ENCODE results near the gene DAP.
A peak's percentile ranks its signal among the peaks of the same experiment; 100 is the strongest.

Gene DAP

GRCh38 chr5:10752451-10752850 lies 8.6 kb downstream of the DAP start:
- no peak for DNase-seq (ENCODE audit: insufficient read length, low spot score)
- FAIRE-seq: no peak
- TF ChIP-seq POLR2A (IDR thresholded peaks at IDR 0.05; ENCODE audit: low read depth, low read length) (no peak), TAF1 (IDR thresholded peaks at IDR 0.05; ENCODE audit: low read depth, low read length) (no peak), PAX5 (IDR thresholded peaks at IDR 0.05; ENCODE audit: insufficient read depth, low read length, severe bottlenecking) (no peak)

- no peak for FAIRE-seq
- no peak for TF ChIP-seq POLR2AphosphoS5 (IDR thresholded peaks at IDR 0.05; ENCODE audit: low read depth, low read length)
- no peak for TF ChIP-seq SPI1 (IDR thresholded peaks at IDR 0.05; ENCODE audit: low read depth, low read length)
- TF ChIP-seq POLR2A (IDR thresholded peaks at IDR 0.05; ENCODE audit: low read depth, low read length): no peak
- no peak for TF ChIP-seq TAF1 (IDR thresholded peaks at IDR 0.05; ENCODE audit: low read depth, low read length)
- TF ChIP-seq PAX5 (IDR thresholded peaks at IDR 0.05; ENCODE audit: insufficient read depth, low read length, severe bottlenecking): no peak
- no peak for TF ChIP-seq POU2F2 (IDR thresholded peaks at IDR 0.05; ENCODE audit: low read depth, low read length)
- DNase-seq (ENCODE audit: insufficient read length, low spot score): no peak
Measured at GRCh38 chr5:10750909-10751308, 10.1 kb downstream of the DAP start.

- DNase-seq (ENCODE audit: insufficient read length, low spot score): no peak
- FAIRE-seq: no peak
- no peak for TF ChIP-seq TAF1 (IDR thresholded peaks at IDR 0.05; ENCODE audit: low read depth, low read length)
- no peak for TF ChIP-seq SPI1 (IDR thresholded peaks at IDR 0.05; ENCODE audit: low read depth, low read length)
- TF ChIP-seq POLR2A (IDR thresholded peaks at IDR 0.05; ENCODE audit: low read depth, low read length): no peak
- TF ChIP-seq POLR2AphosphoS5 (IDR thresholded peaks at IDR 0.05; ENCODE audit: low read depth, low read length): no peak
- TF ChIP-seq POU2F2 (IDR thresholded peaks at IDR 0.05; ENCODE audit: low read depth, low read length): no peak
- TF ChIP-seq PAX5 (IDR thresholded peaks at IDR 0.05; ENCODE audit: insufficient read depth, low read length, severe bottlenecking): no peak
Measured at GRCh38 chr5:10747678-10748622, 13.1 kb downstream of the DAP start.

GRCh38 chr5:10746711-10747110 lies 14.3 kb downstream of the DAP start:
- peak; percentile 5 for FAIRE-seq

GRCh38 chr5:10745133-10745532 lies 15.9 kb downstream of the DAP start:
- TF ChIP-seq POLR2AphosphoS5 (IDR thresholded peaks at IDR 0.05; ENCODE audit: low read depth, low read length) (no peak), PAX5 (IDR thresholded peaks at IDR 0.05; ENCODE audit: insufficient read depth, low read length, severe bottlenecking) (no peak), TAF1 (IDR thresholded peaks at IDR 0.05; ENCODE audit: low read depth, low read length) (no peak), POLR2A (IDR thresholded peaks at IDR 0.05; ENCODE audit: low read depth, low read length) (no peak), SPI1 (IDR thresholded peaks at IDR 0.05; ENCODE audit: low read depth, low read length) (no peak), POU2F2 (IDR thresholded peaks at IDR 0.05; ENCODE audit: low read depth, low read length) (no peak)
- DNase-seq (ENCODE audit: insufficient read length, low spot score): no peak
- no peak for FAIRE-seq

More at GRCh38 chr5:10746711-10747110, 14.3 kb downstream of the DAP start:
- no peak for DNase-seq (ENCODE audit: insufficient read length, low spot score)
- no peak for TF ChIP-seq POLR2AphosphoS5 (IDR thresholded peaks at IDR 0.05; ENCODE audit: low read depth, low read length)
- 0 out of 2 replicates have a peak, but pooled peaks have one; percentile 25 for TF ChIP-seq SPI1 (IDR thresholded peaks at IDR 0.05; ENCODE audit: low read depth, low read length)

- FAIRE-seq: no peak
- no peak for DNase-seq (ENCODE audit: insufficient read length, low spot score)
- no peak for TF ChIP-seq POLR2AphosphoS5 (IDR thresholded peaks at IDR 0.05; ENCODE audit: low read depth, low read length)
- no peak for TF ChIP-seq POLR2A (IDR thresholded peaks at IDR 0.05; ENCODE audit: low read depth, low read length)
- no peak for TF ChIP-seq TAF1 (IDR thresholded peaks at IDR 0.05; ENCODE audit: low read depth, low read length)
- TF ChIP-seq POU2F2 (IDR thresholded peaks at IDR 0.05; ENCODE audit: low read depth, low read length): no peak
- TF ChIP-seq SPI1 (IDR thresholded peaks at IDR 0.05; ENCODE audit: low read depth, low read length): no peak
- no peak for TF ChIP-seq PAX5 (IDR thresholded peaks at IDR 0.05; ENCODE audit: insufficient read depth, low read length, severe bottlenecking)
Measured at GRCh38 chr5:10744681-10745080, 16.4 kb downstream of the DAP start.

GRCh38 chr5:10743951-10744350 lies 17.1 kb downstream of the DAP start:
- FAIRE-seq (no peak), DNase-seq (ENCODE audit: insufficient read length, low spot score) (no peak)
- no peak for TF ChIP-seq PAX5 (IDR thresholded peaks at IDR 0.05; ENCODE audit: insufficient read depth, low read length, severe bottlenecking)
- no peak for TF ChIP-seq TAF1 (IDR thresholded peaks at IDR 0.05; ENCODE audit: low read depth, low read length)
- TF ChIP-seq POLR2A (IDR thresholded peaks at IDR 0.05; ENCODE audit: low read depth, low read length): no peak

- DNase-seq (ENCODE audit: insufficient read length, low spot score) (no peak), FAIRE-seq (no peak)
- TF ChIP-seq POLR2A (IDR thresholded peaks at IDR 0.05; ENCODE audit: low read depth, low read length) (no peak), SPI1 (IDR thresholded peaks at IDR 0.05; ENCODE audit: low read depth, low read length) (no peak), POLR2AphosphoS5 (IDR thresholded peaks at IDR 0.05; ENCODE audit: low read depth, low read length) (no peak), PAX5 (IDR thresholded peaks at IDR 0.05; ENCODE audit: insufficient read depth, low read length, severe bottlenecking) (no peak), POU2F2 (IDR thresholded peaks at IDR 0.05; ENCODE audit: low read depth, low read length) (no peak), TAF1 (IDR thresholded peaks at IDR 0.05; ENCODE audit: low read depth, low read length) (no peak)
Measured at GRCh38 chr5:10743526-10743925, 17.5 kb downstream of the DAP start.

GRCh38 chr5:10741661-10742060 lies 19.4 kb downstream of the DAP start:
- TF ChIP-seq PAX5 (IDR thresholded peaks at IDR 0.05; ENCODE audit: insufficient read depth, low read length, severe bottlenecking) (no peak), POU2F2 (IDR thresholded peaks at IDR 0.05; ENCODE audit: low read depth, low read length) (no peak), POLR2AphosphoS5 (IDR thresholded peaks at IDR 0.05; ENCODE audit: low read depth, low read length) (no peak), SPI1 (IDR thresholded peaks at IDR 0.05; ENCODE audit: low read depth, low read length) (no peak), POLR2A (IDR thresholded peaks at IDR 0.05; ENCODE audit: low read depth, low read length) (no peak), TAF1 (IDR thresholded peaks at IDR 0.05; ENCODE audit: low read depth, low read length) (no peak)
- FAIRE-seq: no peak
- no peak for DNase-seq (ENCODE audit: insufficient read length, low spot score)

- no peak for TF ChIP-seq POLR2AphosphoS5 (IDR thresholded peaks at IDR 0.05; ENCODE audit: low read depth, low read length)
- TF ChIP-seq POLR2A (IDR thresholded peaks at IDR 0.05; ENCODE audit: low read depth, low read length): no peak
- no peak for FAIRE-seq
- no peak for DNase-seq (ENCODE audit: insufficient read length, low spot score)
Measured at GRCh38 chr5:10740384-10740783, 20.6 kb downstream of the DAP start.

All from GM12891 (cell line).